SU-DHL-6 (cell line): Measurements from ENCODE around the gene PFKL.

Source experiments
- CTCF ChIP-seq: fragments of 200-600 bp; sonication (generic); IDR thresholded peaks from one replicate; pipeline ENCODE4 v1.5.1; 2017; ENCODE audit warnings: antibody characterized with exemption, mild to moderate bottlenecking, low read length, moderate library complexity; ENCODE audit not compliant: insufficient read depth, poor library complexity, severe bottlenecking
- EZH2phosphoT487 ChIP-seq: fragments of 200-600 bp; sonication (generic), shearing (Covaris generic); conservative IDR thresholded peaks from 2 replicates; pipeline ENCODE4 v1.6.1; 2018; ENCODE audit warnings: mild to moderate bottlenecking, antibody characterized with exemption, low read length, moderate library complexity, mixed read lengths

GRCh38 chr21:44295163-44295573 lies 4.7 kb upstream of the PFKL start:
- TF ChIP-seq CTCF, result no peak
- no peak for TF ChIP-seq EZH2phosphoT487
